HG03565 (cell line): ENCODE results near the gene ATP6V1G3.
"Not testable (repeated sequence)": the region's sequence is repeated elsewhere in the genome, so short reads cannot be mapped to it uniquely, and the experiment has no call there.

Source experiments
- ATAC-seq: cut with Tn5 transposase; IDR thresholded peaks from one replicate; pipeline ENCODE4 v1.9.1; 2021; ENCODE audit warnings: mild to moderate bottlenecking, moderate library complexity; ENCODE audit not compliant: unreplicated experiment

Gene ATP6V1G3

DNA sequence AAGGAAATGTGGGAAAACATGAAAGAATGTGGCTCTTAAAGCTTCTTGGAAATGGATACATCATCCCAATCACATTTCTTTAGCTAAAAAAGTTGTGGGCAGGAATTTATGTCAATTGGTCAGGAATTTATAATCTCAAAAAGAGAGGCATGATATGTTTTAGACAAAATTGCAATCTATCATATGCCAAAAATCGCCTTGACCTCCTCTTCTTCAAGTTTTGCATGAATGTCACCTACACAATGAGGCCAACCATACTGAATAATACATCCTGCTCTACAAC is 42.4 kb downstream of the ATP6V1G3 start:
- ATAC-seq, result no peak

DNA sequence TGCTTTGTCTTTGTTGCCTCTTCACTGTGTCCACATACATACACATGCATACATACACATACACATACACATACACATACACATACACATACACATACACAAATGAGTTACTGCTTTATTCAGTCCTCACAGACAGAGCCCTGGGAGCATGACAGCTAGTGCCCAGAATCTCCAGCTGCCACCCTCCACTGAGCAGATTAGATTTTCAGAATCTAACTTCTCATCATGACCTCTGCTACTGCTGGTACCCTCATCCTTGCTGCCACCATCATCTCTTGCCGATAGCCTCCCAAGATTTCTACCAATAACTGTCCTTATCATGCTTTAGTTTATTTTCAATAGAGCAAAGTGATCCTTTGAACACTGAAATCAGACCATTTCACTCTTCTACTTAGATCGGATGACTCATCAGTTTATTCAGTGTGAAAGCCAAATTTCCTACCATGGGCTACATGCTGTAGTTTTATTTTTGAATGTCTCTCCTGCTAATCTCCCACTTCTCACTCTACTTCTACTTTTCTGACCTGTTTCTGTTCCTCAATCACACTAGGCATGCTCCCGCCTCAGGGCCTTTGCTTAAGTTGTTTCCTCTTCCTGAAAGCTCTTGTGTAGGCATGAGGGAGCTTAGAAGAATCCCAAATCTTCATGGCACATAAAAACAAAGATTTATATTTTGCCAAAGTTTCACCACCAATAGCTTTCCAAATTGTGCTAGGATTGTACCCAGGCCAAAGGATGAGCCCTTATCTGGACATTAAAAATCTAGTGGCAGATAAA is 43.0 kb downstream of the ATP6V1G3 start:
- ATAC-seq, result no peak

DNA sequence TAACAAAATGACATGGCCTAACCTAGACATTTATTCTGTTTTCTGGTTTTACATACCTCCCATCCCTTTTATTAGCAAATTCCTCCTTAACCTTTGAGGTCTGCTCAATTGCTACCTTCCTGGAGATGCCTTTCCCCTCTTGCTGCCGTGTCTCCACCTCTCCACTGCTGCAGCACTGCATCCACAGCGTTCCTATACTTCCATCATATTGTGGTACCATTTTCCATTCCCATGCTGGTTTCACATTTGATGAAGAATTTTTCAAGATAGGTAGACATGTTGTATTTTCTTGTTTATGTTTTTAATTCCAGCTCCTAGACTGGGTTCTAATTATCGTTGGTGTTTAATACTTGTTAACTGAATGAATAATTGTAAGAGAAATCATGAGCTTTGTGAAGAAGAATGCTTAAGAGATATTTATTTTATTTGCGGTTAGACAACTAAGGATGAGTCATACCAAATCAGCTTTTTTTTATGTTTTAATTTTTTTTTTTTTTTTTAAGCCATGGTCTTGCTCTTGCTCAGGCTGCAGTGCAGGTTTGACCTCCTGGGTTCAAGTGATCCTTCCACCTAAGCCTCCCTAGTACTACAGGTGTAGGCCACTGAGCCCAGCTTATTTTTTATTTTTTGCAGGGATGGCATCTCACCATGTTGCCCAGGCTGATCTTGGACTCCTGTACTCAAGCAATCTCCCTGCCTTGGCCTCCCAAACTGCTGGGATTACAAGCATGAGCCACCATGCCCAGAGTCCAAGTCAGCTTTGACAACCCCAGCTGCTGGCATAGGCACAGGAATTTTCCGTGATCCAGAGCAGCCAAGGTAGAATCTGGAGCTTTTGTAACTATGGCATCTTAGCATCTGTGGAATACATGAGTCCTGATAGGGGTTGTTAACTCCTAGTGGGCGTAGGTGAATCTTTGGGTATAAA is 44.0 kb downstream of the ATP6V1G3 start:
- ATAC-seq, result no peak

DNA sequence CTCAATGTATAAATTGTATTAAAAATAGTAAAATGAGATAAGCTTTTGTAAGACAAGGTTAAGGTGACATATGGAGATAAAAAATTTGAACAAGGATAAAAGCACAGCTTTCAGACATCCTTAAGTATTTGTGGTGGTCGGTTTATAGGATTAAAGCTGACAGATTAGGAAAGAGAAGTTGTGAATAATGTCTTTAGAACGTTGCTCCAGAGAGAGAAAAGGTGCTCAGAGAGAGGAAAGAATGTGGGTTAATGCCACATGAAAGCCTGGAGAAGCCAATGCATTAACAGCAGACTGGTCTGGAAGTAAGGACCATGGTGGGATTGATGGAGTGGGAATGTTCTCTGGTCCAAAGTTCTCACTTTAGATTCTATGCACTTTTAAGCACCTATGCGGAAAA is 44.8 kb downstream of the ATP6V1G3 start:
- no peak for ATAC-seq

DNA sequence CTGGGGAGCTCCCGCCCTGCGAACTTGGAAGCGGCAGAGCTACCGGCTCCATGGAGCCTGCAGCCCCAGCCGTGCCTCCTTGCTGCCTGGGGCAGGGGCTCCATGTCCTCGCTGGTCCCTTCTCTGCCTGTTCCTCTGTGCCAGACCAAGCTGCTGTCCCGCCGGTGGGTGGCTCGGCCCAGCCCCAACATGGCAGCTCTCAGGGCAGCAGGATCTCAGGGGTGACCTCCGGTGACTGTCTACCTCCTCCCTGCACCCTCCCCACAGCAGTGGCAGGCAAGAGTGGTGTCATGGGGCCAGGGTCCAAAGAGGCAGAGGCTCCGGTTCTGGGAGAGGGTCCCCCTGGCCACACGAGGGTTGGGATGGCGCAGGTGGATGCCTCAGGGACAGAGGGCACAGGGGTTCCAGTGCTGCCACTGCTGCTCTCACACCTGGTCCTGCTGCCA is 45.8 kb downstream of the ATP6V1G3 start:
- no peak for ATAC-seq

DNA sequence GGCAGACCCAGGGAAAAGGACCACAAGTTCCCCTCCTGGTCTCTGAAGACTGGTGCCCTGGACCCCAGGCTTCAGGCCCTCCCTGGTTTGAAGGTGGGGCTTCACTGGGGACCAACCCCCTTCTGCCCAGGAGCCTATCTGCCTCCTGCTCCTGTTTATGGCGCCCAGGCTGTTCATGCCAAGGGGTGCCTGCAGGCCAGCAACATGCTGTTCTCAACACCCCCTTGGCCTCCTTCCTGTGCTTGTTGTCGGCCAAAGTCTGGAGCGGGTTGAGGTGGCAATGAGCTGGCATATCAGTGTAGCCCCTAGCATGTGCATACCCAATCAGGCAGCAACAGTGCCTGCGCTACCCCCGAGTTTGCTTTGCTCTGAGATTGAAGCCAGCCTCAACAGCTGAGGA is 46.3 kb downstream of the ATP6V1G3 start:
- no peak for ATAC-seq

DNA sequence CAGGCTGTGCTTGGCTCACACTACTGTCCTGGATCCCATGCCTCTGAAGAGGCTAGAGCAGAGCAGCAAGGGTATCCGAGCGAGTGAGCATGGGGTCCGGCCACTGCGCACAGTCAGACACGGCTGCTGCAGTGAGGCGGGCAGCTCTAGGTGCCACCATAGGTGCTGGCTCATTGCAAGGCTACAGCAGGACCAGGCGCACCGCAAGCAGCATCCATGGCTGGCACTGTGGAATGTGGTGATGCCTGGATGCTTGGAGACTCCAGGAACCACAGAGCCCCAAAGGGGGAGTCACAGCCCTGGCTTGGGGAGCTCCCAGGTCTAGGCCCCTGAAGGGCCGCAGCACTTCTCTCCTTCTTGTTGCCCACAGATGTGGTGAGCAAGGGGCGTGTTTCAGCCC is 47.2 kb downstream of the ATP6V1G3 start:
- ATAC-seq, result no peak

DNA sequence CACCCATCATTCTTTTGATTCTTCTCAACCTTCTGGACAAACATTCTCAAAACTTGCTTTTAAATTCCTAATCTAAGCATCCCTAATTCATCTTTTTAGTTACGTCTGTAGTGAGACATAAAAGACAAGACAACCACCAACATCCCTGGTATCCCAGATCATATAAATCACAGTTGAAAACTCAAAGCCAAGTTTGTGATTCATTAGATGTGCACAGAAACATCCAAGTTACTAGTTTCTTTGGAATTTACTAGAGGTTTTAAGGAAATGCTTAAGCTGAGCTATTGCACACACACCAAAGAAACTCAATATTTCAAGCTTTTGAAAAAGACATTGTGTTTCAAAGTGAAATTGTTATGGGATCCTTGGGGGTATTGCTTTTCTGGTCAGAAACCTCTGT is 47.6 kb downstream of the ATP6V1G3 start:
- ATAC-seq, result no peak

DNA sequence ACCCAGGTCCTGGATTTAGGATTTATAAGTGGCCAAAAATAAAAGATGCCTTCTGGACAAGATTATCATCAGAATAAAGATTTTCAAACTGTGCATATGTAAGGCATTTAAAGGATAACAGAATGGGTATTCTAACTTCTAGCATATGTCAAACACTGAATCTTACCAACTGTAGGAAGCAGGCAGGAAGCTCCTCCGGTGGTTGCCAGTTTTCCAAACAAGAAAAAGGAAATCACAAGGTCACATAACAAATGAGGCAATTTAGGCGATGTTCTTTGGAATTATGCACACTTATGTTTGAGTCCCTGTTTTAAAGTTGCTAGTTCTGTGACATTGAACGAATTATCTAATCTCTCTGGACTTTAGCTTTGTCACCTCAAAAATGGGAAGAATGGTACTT is 48.9 kb downstream of the ATP6V1G3 start:
- no peak for ATAC-seq

DNA sequence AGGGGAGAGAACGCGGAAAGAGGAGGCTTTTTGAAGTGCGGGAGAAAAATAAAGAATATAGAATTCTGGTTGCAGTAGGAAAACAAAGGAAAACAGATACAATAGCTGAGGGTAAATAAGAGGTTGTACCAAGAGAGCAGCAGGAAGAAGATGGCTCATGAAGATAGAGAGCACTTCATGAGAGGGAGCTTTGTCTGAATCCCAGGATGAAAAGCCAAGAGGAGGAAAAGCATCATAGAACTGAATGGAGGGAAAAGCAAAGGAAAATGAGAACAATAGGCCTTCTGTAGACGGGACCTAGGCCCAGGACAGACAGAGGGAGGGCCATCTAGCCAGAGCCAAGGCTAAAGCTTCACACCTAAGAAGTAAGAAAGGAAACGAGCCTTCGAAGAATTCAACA is 49.5 kb downstream of the ATP6V1G3 start:
- ATAC-seq, result no peak

DNA sequence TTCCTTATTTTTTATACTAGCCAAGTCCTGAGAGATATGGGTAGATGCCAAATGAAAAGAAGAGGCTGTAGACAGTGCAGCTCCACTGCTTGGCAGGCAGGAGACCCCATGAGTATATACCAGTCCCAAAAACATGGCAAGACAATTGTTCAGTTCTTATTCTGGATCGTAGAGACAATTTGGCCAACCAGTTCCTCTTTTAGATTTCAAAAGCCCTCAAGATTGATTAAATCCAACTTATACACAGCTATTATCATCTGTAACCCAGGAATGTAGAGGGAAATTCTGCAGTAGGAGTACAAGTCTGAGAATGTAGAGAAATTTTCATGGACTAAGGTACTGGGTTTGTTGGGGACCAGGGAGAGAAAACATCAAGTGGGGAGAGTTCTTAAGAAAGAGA is 50.3 kb downstream of the ATP6V1G3 start:
- ATAC-seq, result no peak

DNA sequence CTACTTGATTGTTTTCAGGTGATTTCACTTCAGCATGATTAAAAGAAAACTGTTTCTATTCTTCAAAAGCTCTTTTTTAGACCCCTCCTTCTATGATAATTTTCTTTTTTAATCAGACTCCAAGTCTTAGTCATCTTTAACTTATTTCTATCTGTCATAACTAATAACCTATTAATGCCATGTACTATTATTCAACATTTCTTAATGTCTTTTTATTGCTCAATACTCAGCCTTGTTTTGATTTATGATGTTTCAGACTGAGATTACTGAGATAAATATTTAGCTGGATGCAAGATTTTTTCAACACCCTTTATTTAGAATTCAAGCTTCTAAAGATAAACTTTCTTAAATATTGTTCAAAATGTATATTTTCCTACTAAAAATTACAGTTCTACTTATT is 53.6 kb downstream of the ATP6V1G3 start:
- no peak for ATAC-seq

DNA sequence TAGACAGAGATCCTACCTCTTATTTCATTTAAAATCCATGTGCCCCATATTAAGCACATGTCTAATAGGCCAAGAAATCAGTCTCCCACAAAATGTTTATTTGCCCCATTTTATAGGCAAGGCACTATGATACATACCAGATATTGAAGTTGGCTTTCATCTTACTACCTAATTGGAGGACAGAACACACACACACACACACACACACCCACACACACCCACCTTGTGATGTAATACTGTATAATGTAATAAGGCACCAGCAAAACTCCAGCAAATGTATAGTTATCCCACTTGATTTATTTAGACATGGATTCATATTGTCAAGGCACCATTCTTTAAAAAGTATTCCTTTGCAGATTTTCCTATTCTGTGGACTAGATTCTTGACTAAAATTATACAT is 56.8 kb downstream of the ATP6V1G3 start:
- no peak for ATAC-seq

DNA sequence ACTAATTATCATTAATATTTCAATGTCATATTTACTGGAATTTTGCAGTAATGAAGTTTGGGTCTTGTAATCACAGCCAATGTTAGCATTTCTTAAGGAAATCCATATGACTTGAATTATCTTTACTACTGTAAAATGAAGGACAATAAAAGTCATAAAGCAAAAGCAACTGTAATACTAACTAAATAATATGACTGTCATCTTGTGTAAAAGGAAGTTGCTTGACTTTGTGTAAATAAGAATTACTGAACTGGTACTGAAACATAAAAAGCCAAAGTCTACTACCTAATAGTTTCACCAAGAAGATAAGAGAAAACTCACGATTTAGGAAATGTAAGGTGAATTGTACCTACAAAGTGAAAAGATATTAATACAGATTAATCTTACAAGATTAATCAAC is 57.5 kb downstream of the ATP6V1G3 start:
- no peak for ATAC-seq

DNA sequence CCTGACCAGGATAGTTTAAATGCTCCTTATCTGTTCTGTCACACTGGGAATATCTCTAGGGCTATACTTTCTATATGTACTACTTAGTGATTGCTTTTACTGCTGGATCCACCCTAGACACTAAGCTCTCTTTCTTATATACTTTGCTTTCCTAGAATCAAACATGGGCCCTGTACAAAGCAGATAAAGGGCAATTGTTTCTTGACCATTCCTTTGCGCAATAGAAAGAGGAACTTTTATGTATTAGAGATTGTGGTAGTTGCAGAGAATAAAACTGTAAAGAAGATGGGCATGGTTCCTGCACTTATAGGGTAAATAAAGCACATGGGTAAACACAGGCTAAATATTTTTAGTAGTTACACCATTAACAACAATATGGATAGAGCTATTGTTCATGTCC is 58.8 kb downstream of the ATP6V1G3 start:
- no peak for ATAC-seq

DNA sequence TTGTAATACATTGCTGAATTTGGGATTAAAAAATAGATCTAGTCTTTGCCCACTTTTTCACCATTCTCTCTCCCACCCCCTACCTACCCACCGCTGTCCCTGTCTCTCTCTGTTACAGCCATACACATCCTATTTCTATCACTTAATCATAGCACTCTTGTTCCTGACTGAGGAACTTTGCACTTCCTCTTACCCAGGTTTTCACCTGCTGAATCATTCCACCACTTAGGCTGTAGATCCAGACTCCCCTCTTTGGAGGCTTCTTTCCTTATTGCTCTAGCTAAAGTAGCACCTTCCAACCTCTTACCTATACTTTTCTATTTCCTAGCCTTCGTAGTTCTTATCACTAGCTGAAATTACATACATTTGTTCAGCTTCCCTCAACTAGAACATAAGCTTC is 59.6 kb downstream of the ATP6V1G3 start:
- ATAC-seq, result no peak

DNA sequence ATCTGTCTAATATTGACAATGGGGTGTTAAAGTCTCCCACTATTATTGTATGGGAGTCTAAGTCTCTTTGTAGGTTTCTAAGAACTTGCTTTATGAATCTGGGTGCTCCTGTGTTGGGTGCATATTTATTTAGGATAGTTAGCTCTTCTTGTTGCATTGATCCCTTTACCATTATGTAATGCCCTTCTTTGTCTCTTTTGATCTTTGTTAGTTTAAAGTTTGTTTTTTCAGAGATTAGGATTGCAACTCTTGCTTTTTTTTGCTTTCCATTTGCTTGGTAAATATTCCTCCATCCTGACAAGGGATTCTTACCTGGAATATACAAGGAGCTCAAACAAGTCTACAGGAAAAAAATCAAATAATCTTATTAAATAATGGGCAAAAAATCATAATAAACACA is 63.1 kb downstream of the ATP6V1G3 start:
- not testable (repeated sequence) for ATAC-seq
